GM12872 (cell line): ENCODE measurements around the gene CACNA1D.

Experiments
- TF ChIP-seq, protein P1 (sequence below): IDR thresholded peaks from 3 replicates; pipeline ENCODE4 v1.5.1; 2011; ENCODE audit warnings: low read depth, mild to moderate bottlenecking, low read length, moderate library complexity; ENCODE audit not compliant: insufficient read depth

Gene CACNA1D

GRCh38 chr3:53606793-53607192 lies 112.4 kb downstream of the CACNA1D start:
- TF ChIP-seq, protein P1, sequence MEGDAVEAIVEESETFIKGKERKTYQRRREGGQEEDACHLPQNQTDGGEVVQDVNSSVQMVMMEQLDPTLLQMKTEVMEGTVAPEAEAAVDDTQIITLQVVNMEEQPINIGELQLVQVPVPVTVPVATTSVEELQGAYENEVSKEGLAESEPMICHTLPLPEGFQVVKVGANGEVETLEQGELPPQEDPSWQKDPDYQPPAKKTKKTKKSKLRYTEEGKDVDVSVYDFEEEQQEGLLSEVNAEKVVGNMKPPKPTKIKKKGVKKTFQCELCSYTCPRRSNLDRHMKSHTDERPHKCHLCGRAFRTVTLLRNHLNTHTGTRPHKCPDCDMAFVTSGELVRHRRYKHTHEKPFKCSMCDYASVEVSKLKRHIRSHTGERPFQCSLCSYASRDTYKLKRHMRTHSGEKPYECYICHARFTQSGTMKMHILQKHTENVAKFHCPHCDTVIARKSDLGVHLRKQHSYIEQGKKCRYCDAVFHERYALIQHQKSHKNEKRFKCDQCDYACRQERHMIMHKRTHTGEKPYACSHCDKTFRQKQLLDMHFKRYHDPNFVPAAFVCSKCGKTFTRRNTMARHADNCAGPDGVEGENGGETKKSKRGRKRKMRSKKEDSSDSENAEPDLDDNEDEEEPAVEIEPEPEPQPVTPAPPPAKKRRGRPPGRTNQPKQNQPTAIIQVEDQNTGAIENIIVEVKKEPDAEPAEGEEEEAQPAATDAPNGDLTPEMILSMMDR, result no peak

- TF ChIP-seq, protein P1, result no peak
Measured at GRCh38 chr3:53612508-53612907, 118.1 kb downstream of the CACNA1D start.

DNA sequence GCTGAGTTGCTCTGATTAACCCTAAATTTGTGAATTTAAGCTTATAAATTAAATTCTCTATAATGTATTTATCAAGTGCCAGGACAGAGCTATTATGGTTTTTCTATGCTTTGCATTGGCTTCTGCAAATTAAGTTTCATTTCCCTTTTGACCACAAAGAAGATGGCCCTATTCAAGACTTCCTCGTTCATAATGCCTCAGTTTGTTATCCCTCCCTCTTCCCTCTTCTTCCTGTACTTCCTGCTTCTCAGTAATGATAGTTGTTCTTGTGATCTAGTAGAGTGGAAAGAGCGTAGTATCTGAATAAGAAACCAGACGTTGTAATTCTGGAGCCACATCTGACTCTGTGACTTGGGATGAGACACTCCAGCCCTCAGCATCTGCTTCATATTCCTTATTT lies 118.7 kb downstream of the CACNA1D start:
- TF ChIP-seq, protein P1, result no peak

GRCh38 chr3:53614307-53614706 lies 119.9 kb downstream of the CACNA1D start:
- TF ChIP-seq, protein P1, result no peak

DNA sequence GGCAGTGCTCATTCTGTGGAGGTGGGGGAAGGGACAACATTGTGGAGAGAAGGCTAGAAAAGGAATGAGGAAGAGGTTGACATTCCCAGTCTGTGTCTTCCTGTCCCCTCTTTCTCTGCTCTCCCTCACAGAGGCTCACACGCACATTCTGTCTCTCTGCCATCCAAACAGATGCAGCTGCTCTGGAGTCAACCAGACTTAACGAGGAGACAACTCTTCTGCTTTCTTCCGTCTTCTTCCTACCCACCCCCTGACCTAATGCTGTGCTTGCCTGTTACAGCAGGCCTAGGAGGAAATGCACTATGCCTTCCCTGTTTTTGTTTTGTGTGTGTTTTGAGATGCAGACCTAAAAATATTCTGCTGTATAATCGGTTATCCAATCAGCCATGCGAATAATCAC lies 121.9 kb downstream of the CACNA1D start:
- TF ChIP-seq, protein P1, result no peak

GRCh38 chr3:53616971-53617892 lies 122.8 kb downstream of the CACNA1D start:
- TF ChIP-seq, protein P1, result no peak

GRCh38 chr3:53617893-53618523 lies 123.6 kb downstream of the CACNA1D start:
- TF ChIP-seq, protein P1, result no peak
